ENCODE results near the gene NCOA5. TPM values are rescaled to one million over a fixed set of nuclear protein-coding genes. Genes with fewer than 3 reads are reported as not detected.
A peak's percentile ranks its signal among the peaks of the same experiment; 100 is the strongest.

Gene NCOA5
- total RNA-seq, 1 donor from 2014 or later, result 27.6 TPM

- intact Hi-C loops (cut with micrococcal nuclease), result no loop called here
- H3K4me3 Mint-ChIP-seq, result peak overlapping the region; percentile 33
These were observed 31.7 kb downstream of the NCOA5 start for GRCh38 chr20:46057856-46058598.

GRCh38 chr20:46056970-46057855 lies 32.5 kb downstream of the NCOA5 start:
- Mint-ChIP-seq H3K27ac (no peak overlapping the region), H3K9me3 (no peaks in the 10 kb centered on the region), H3K4me3 (no peak overlapping the region), H3K36me3 (ENCODE audit: low read depth) (peaks cover 21% of the 10 kb centered on the region), H3K27me3 (peaks cover 39% of the 10 kb centered on the region), H3K4me1 (peaks cover 29% of the 10 kb centered on the region)
- peak; percentile 73 for DNase-seq
- intact Hi-C loops (cut with micrococcal nuclease), result no loop called here

More at GRCh38 chr20:46057856-46058598, 31.7 kb downstream of the NCOA5 start:
- H3K36me3 Mint-ChIP-seq (ENCODE audit: low read depth), result peaks cover 28% of the 10 kb centered on the region
- H3K27me3 Mint-ChIP-seq, result peaks cover 39% of the 10 kb centered on the region
- peaks cover 29% of the 10 kb centered on the region for H3K4me1 Mint-ChIP-seq
- no peaks in the 10 kb centered on the region for H3K9me3 Mint-ChIP-seq
- DNase-seq, result peak; percentile 71
- H3K27ac Mint-ChIP-seq, result no peak overlapping the region

- no peak overlapping the region for H3K4me3 Mint-ChIP-seq
- peaks cover 25% of the 10 kb centered on the region for H3K4me1 Mint-ChIP-seq
- H3K9me3 Mint-ChIP-seq, result no peaks in the 10 kb centered on the region
- H3K27ac Mint-ChIP-seq, result no peak overlapping the region
- peaks cover 40% of the 10 kb centered on the region for H3K27me3 Mint-ChIP-seq
- DNase-seq, result no peak
- intact Hi-C loops (cut with micrococcal nuclease), result no loop called here
- H3K36me3 Mint-ChIP-seq (ENCODE audit: low read depth), result peaks cover 11% of the 10 kb centered on the region
These were observed 33.5 kb downstream of the NCOA5 start for GRCh38 chr20:46056027-46056833.

GRCh38 chr20:46055269-46055668 lies 34.5 kb downstream of the NCOA5 start:
- intact Hi-C loops (cut with micrococcal nuclease), result no loop called here
- Mint-ChIP-seq H3K27me3 (peaks cover 44% of the 10 kb centered on the region), H3K27ac (no peak overlapping the region), H3K4me3 (no peak overlapping the region), H3K9me3 (no peaks in the 10 kb centered on the region), H3K4me1 (peaks cover 18% of the 10 kb centered on the region), H3K36me3 (ENCODE audit: low read depth) (peaks cover 3% of the 10 kb centered on the region)
- DNase-seq, result no peak

- Mint-ChIP-seq H3K4me1 (peaks cover 11% of the 10 kb centered on the region), H3K9me3 (no peaks in the 10 kb centered on the region), H3K27ac (no peak overlapping the region), H3K4me3 (no peak overlapping the region), H3K27me3 (peaks cover 44% of the 10 kb centered on the region), H3K36me3 (ENCODE audit: low read depth) (no peaks in the 10 kb centered on the region)
- intact Hi-C loops (cut with micrococcal nuclease), result no loop called here
- no peak for DNase-seq
These were observed 35.2 kb downstream of the NCOA5 start for GRCh38 chr20:46054606-46055005.

GRCh38 chr20:46053416-46053815 lies 36.3 kb downstream of the NCOA5 start:
- intact Hi-C loops (cut with micrococcal nuclease), result no loop called here
- H3K4me1 Mint-ChIP-seq, result peaks cover 5% of the 10 kb centered on the region

GRCh38 chr20:46051556-46052308 lies 38.0 kb downstream of the NCOA5 start:
- no peak overlapping the region for H3K27ac Mint-ChIP-seq

More at GRCh38 chr20:46053416-46053815, 36.3 kb downstream of the NCOA5 start:
- peaks cover 41% of the 10 kb centered on the region for H3K27me3 Mint-ChIP-seq
- no peak overlapping the region for H3K4me3 Mint-ChIP-seq
- DNase-seq, result no peak
- no peaks in the 10 kb centered on the region for H3K9me3 Mint-ChIP-seq
- H3K27ac Mint-ChIP-seq, result no peak overlapping the region
- no peaks in the 10 kb centered on the region for H3K36me3 Mint-ChIP-seq (ENCODE audit: low read depth)

GRCh38 chr20:46050885-46051284 lies 38.9 kb downstream of the NCOA5 start:
- H3K9me3 Mint-ChIP-seq, result no peaks in the 10 kb centered on the region
- no peak overlapping the region for H3K4me3 Mint-ChIP-seq
- peaks cover 3% of the 10 kb centered on the region for H3K4me1 Mint-ChIP-seq
- H3K27ac Mint-ChIP-seq, result no peak overlapping the region
- intact Hi-C loops (cut with micrococcal nuclease), result no loop called here
- no peaks in the 10 kb centered on the region for H3K36me3 Mint-ChIP-seq (ENCODE audit: low read depth)
- no peak for DNase-seq
- H3K27me3 Mint-ChIP-seq, result peaks cover 25% of the 10 kb centered on the region

More at GRCh38 chr20:46051556-46052308, 38.0 kb downstream of the NCOA5 start:
- H3K9me3 Mint-ChIP-seq, result no peaks in the 10 kb centered on the region
- no peak overlapping the region for H3K4me3 Mint-ChIP-seq
- H3K36me3 Mint-ChIP-seq (ENCODE audit: low read depth), result no peaks in the 10 kb centered on the region
- no peak for DNase-seq
- H3K4me1 Mint-ChIP-seq, result peaks cover 3% of the 10 kb centered on the region
- intact Hi-C loops (cut with micrococcal nuclease), result no loop called here
- H3K27me3 Mint-ChIP-seq, result peaks cover 31% of the 10 kb centered on the region

- Mint-ChIP-seq H3K4me3 (no peak overlapping the region), H3K4me1 (peaks cover 3% of the 10 kb centered on the region), H3K27me3 (peaks cover 21% of the 10 kb centered on the region), H3K9me3 (no peaks in the 10 kb centered on the region), H3K36me3 (ENCODE audit: low read depth) (no peaks in the 10 kb centered on the region), H3K27ac (no peak overlapping the region)
- DNase-seq, result no peak
- intact Hi-C loops (cut with micrococcal nuclease), result no loop called here
These were observed 39.3 kb downstream of the NCOA5 start for GRCh38 chr20:46050444-46050843.

- H3K4me3 Mint-ChIP-seq, result no peak overlapping the region
- H3K4me1 Mint-ChIP-seq, result no peaks in the 10 kb centered on the region
These were observed 39.9 kb downstream of the NCOA5 start for GRCh38 chr20:46049815-46050214.

GRCh38 chr20:46049190-46049589 lies 40.6 kb downstream of the NCOA5 start:
- Mint-ChIP-seq H3K27ac (no peak overlapping the region), H3K27me3 (peaks cover 15% of the 10 kb centered on the region), H3K36me3 (ENCODE audit: low read depth) (no peaks in the 10 kb centered on the region), H3K9me3 (no peaks in the 10 kb centered on the region), H3K4me3 (no peak overlapping the region), H3K4me1 (no peaks in the 10 kb centered on the region)
- DNase-seq, result no peak
- intact Hi-C loops (cut with micrococcal nuclease), result no loop called here

More at GRCh38 chr20:46049815-46050214, 39.9 kb downstream of the NCOA5 start:
- DNase-seq, result no peak
- Mint-ChIP-seq H3K9me3 (no peaks in the 10 kb centered on the region), H3K27me3 (peaks cover 17% of the 10 kb centered on the region), H3K36me3 (ENCODE audit: low read depth) (no peaks in the 10 kb centered on the region), H3K27ac (no peak overlapping the region)
- intact Hi-C loops (cut with micrococcal nuclease), result no loop called here

GRCh38 chr20:46047821-46048220 lies 41.9 kb downstream of the NCOA5 start:
- H3K4me1 Mint-ChIP-seq, result no peaks in the 10 kb centered on the region
- H3K27ac Mint-ChIP-seq, result no peak overlapping the region

More at GRCh38 chr20:46047821-46048220, 41.9 kb downstream of the NCOA5 start:
- H3K36me3 Mint-ChIP-seq (ENCODE audit: low read depth), result no peaks in the 10 kb centered on the region
- DNase-seq, result no peak
- H3K4me3 Mint-ChIP-seq, result no peak overlapping the region
- H3K9me3 Mint-ChIP-seq, result no peaks in the 10 kb centered on the region
- intact Hi-C loops (cut with micrococcal nuclease), result no loop called here
- H3K27me3 Mint-ChIP-seq, result peaks cover 12% of the 10 kb centered on the region
